Suppressor macrophage treated with lipopolysaccharide for 1 hour (primary cell): Measurements from ENCODE around the gene LMO7.
A peak's percentile ranks its signal among the peaks of the same experiment; 100 is the strongest.
"Not testable (repeated sequence)": the region's sequence is repeated elsewhere in the genome, so short reads cannot be mapped to it uniquely, and the experiment has no call there.

Experiments
- DNase-seq, 3 donors: peaks; one replicate each; pipeline ENCODE4 v3.0.0-alpha.2; 2020 to 2022

LMO7 gene

DNA sequence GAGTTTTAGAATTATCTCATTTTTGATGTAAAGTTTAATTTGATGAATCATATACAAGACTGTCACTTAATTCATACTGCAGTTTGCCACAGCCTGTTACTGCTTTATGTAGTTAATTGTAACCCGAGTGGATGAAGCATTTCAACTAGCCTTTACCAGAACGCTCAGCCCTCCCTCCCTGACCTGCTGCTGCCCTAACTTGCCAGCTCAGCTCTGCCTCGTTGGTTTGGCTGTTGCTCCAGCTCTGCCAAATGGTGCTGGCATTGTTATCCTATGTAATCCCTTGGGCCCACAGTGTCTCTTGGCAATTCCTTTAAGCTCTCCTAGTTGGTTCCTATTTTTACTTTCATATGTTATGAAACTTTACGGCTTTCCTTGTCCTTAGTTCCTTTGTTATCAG is 113.3 kb downstream of the LMO7 start:
- DNase-seq = no peak

- no peak for DNase-seq
Observed at GRCh38 chr13:75751350-75751749, 115.2 kb downstream of the LMO7 start.

DNA sequence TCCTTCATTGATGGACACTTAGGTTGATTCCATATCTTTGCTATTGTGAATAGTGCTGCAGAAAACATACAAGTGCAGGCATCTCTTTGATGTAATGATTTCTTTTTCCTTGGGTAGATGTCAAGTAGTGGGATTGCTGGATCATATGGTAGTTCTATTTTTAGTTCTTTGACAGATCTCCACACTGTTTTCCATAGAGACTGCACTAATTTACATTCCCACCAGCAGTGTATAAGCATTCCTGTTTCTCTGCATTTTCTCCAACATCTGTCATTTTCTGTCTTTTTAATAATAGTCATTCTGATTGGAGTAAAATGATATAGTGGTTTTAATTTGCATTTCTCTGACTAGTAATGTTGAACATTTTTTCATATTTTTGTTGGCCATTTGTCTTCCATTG is 116.7 kb downstream of the LMO7 start:
- DNase-seq = no peak

- no peak for DNase-seq
Observed at GRCh38 chr13:75754936-75755335, 118.8 kb downstream of the LMO7 start.

GRCh38 chr13:75757336-75757735 is 121.2 kb downstream of the LMO7 start:
- no peak for DNase-seq

DNA sequence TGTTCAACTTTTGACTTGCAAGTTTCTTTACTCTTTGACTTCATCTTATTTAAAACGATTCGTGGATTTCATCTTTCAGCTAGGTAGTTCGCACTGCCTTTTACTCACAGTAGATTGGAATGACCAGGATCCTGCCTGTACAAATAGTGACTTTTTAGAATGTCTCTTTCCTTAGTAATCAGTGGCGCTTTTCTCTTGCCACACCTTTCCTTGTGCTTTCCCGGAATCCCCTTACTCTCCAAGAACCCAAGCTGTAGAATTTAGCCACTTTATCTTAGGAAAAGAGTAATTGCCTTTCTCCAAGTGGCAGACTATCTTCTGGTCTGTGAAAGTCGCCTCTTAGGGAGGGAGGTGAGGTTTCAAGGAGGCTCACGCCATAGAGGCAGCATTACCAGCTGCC is 123.4 kb downstream of the LMO7 start:
- no peak for DNase-seq

DNA sequence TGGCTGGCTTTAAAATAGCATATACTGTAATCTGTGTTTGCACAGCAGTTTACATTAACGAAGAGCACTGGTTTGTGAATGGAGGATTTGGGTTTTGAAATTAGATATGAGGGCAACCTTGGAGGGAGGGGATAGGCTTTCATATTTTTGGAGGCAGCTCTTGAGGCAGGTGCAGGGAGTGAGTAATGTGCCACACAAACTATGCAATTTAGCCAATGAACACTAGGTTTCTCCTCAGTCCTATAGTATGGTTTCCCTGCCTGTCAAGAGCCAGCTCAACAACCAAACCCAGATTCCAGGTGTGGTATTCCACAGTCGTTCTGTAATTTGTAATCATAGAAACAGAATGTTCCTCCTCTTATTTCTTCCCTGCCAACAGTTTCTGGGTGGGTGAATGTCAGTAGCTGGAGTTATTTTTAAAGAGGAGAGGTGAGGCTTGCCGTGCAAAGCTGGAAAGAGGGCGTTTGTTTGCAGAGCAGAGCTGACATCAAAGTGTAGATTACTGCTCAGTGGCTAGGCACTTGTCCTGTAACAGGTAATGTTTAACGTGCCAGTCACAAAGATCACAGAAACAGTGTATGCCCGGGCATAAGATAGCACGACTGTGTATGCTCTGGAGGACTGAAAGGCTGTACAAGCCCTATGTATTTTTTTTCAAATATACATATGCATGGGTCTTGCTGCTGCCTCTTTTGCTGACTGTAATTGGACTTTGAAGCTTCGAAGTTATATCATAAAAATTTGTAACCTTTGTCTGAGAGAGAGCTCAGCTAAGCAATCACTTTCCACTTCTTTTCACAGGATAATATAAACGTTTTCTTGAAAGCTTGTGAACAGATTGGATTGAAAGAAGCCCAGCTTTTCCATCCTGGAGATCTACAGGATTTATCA is 124.2 kb downstream of the LMO7 start:
- no peak for DNase-seq

DNA sequence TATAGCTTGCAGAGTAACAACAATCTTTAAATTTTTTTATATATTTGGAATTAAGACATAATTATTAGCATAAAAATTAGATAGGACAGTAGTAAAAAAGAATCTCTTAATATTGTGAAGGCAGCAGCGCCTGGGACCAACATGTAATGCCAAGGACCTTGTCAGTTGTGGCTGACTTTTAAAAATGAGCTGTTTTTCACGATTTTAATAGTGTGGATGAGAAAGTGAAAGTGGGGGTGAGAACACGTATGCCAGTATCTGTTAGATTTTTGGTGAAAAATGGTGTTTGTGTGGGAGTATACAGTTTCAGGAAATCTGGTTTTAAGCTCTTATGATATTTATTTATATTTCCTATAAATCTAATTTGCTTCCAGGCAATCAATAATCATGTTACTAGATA is 125.2 kb downstream of the LMO7 start:
- peak in 1 of 3 donors; percentile 8 for DNase-seq

- no peak for DNase-seq
Observed at GRCh38 chr13:75762076-75762937, 126.2 kb downstream of the LMO7 start.

DNA sequence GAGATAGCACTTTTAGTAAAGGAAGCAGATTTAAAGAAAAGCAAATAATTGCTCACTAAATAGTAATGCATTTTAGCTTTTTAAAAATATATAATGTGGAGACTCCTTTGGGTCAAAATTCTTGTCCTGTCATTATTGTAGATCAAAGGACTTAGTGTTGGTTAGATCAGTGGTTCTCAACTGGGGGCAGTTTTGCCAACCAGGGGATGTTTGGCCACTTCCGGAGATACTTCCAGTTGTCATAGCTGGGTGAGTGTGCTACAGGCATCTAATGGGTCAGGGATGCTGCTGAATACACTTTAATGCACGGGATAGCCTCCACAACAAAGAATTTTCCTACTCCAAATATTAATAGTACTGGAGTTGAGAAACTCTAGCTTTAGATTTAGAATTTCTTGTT is 126.8 kb downstream of the LMO7 start:
- DNase-seq = no peak

- DNase-seq = no peak
Observed at GRCh38 chr13:75763512-75763911, 127.4 kb downstream of the LMO7 start.

- no peak for DNase-seq
Observed at GRCh38 chr13:75764251-75764925, 128.3 kb downstream of the LMO7 start.

GRCh38 chr13:75764926-75765310 is 128.8 kb downstream of the LMO7 start:
- DNase-seq = no peak

DNA sequence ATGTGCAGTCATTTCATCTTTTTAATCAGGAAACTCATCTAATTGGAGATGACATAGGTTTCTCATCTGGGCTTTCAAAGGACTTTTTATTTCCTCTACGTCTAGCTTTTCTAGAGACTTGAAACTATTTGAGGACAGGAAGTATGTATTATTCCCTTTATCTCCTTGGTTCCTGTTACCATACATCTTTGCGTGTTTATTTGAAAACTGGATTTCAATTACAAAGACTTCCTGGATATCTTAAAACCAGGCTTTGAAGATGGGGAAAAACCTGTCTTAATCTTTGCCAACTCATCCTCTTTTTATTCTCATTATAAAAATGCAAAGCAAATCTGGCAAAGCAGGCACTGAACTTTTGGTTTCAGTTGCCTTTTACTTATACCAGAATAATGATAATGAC is 130.5 kb downstream of the LMO7 start:
- DNase-seq = peak in 1 of 3 donors; percentile 26

DNA sequence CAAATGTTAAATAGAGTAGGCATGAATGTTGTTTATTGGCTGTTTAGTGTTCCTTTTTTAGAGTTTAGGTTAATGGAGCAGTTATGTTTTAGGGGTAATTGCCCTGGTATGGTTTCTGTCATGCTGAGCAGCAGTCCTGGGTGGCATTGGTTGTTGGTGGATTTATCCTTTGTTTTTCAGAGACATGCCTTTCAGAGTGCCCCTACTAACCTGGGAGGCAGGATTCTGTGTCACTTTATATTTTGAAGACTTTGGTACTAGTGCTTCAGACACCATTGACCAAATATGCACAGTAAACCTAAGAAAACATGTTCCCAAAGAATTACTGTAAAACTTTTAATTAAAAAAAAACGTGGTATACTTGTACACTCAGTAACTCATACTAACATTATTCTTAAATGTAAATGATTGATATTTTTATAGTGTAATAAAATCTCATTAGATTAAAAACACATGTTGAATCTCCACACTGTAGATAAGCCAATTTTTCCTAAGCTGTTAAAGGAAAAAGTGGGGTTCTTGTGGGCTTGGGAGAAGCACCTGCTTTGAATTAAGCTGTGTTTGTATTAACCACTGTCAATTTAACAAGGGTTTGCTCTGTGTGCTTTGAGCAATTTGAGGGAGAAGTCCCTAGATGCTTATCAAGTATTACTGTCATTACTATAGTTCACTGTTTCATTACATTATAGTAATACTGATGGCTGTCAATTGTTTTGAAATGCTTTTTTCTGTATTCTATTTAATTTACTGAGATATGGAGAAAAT is 133.2 kb downstream of the LMO7 start:
- no peak for DNase-seq

DNA sequence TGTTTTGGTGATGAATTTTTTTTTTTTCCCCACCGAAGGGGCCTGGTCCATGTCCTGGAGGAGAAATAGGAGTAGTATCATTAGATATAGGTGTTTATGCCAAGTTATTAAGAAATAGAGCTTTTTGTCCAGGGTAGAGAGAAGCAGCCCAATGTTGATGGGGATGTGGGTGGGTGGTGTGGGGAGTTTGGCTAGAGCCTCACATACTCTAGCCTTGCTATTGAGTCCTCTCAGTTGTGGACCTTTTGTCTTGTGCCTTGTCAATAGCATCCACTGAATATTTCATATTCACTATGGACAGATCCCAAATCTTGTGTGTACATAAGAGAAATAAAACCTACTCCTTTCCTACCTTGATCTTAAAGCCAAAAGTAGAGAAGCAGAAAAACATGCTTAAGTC is 134.0 kb downstream of the LMO7 start:
- no peak for DNase-seq

GRCh38 chr13:75770592-75771011 is 134.5 kb downstream of the LMO7 start:
- no peak for DNase-seq

DNA sequence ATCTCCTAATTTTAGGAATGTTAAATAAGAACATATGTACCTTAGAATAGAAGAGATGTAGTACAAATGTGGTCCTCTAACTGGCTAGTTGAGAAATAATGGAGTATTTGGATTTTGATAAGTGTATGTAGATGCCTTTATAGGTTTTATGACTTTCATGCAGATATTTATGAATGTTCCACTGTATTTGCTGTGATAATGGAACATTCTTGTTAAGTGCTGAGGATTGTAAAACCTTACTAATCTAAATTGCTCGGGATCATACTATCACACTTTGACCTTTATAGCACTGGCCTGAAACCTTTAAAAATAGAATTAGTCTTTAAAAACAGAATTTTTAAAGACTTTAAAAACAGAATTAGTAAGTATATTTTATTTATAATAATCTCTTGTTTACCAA is 135.1 kb downstream of the LMO7 start:
- no peak for DNase-seq

DNA sequence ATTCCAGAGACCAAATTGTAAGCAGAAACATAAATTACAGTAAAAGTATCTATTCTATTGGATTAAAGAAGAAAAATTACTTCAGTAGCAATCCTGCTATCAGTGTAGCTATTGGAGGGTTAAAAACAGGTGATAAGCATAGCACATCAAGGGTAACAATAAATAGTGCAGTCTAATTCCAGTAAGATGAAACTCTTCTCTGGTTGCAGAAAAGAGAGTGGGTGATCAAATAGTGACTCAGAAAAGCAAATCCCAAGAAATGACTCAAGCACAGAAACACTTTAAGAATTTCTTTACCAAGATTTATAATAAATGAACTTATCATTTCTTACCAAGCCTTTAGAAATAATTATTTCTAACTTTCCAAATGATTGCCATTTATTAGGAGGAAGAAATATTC is 135.7 kb downstream of the LMO7 start:
- peak in 2 of 3 donors; percentile 10 to 75 for DNase-seq

- DNase-seq = no peak
Observed at GRCh38 chr13:75774176-75774575, 138.0 kb downstream of the LMO7 start.

GRCh38 chr13:75776550-75776949 is 140.4 kb downstream of the LMO7 start:
- DNase-seq = no peak

DNA sequence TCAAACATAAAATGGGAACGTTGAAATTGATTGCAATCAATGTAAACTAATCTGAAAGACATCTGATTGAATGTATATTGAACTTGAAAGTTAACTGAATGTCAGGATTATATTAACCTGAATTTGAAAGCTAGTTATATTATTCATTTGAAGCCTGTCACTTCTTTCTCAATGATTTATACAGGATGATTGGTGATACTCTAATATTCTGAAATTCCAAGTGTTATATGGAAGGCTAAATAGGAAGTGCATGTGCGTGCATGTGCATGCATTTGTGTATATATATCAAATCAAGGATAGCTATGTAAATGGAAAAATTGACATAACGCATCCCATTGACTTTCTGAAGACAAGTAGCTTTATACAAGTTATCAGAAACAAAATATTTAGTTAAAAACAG is 143.3 kb downstream of the LMO7 start:
- no peak for DNase-seq

DNA sequence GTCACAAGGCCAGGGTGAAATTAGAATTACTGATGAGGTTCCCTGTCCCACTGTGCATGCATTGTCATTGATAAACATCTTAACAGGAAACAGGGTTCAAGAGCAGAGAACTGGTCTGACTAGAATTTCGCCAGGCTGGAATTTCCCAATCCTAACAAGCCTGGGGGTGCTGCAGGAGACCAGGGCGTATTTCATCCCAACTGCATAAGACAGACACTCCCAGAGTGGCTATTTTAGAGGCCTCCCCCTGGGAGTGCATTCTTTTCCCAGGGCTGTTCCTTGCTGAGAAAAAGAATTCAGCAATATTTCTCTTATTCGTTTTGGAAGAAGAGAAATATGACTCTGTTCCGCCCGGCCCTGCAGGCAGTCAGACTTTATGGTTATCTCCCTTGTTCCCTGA is 144.0 kb downstream of the LMO7 start:
- DNase-seq = not testable (repeated sequence)
